Activated naive CD4-positive, alpha-beta T cell treated with anti-CD3 and anti-CD28 coated beads for 36 hours (primary cell): ENCODE data around the gene SLC23A2. TPM values are rescaled to one million over a fixed set of nuclear protein-coding genes. Genes with fewer than 3 reads are reported as not detected.
"Not testable (repeated sequence)": the region's sequence is repeated elsewhere in the genome, so short reads cannot be mapped to it uniquely, and the experiment has no call there.

Experiments used
- CTCF ChIA-PET: fragments of 350-600 bp; sonication (Branson Sonifier 250); formaldehyde crosslinking; loops from one replicate; lab custom pipeline; 2021; ENCODE audit warnings: antibody characterized with exemption; lab: Charles Lee
- DNase-seq: peaks from one replicate; pipeline ENCODE4 v3.0.0-alpha.2; 2020
- H3K27ac Mint-ChIP-seq: one replicate; pipeline ENCODE4 v1.8.0; 2021; ENCODE audit warnings: mild to moderate bottlenecking, mixed read lengths
- H3K27me3 Mint-ChIP-seq: one replicate; pipeline ENCODE4 v1.8.0; 2021; ENCODE audit warnings: low read depth, mixed read lengths
- H3K36me3 Mint-ChIP-seq: one replicate; pipeline ENCODE4 v1.8.0; 2021; ENCODE audit warnings: low read depth, mixed read lengths
- H3K4me1 Mint-ChIP-seq: one replicate; pipeline ENCODE4 v1.8.0; 2021; ENCODE audit warnings: low read depth, mixed read lengths
- H3K4me3 Mint-ChIP-seq: one replicate; pipeline ENCODE4 v1.8.0; 2021; ENCODE audit warnings: mild to moderate bottlenecking, moderate library complexity, mixed read lengths
- H3K9me3 Mint-ChIP-seq: one replicate; pipeline ENCODE4 v1.8.0; 2021; ENCODE audit warnings: mixed read lengths
- intact Hi-C: fragments of 100-400 bp; cut with micrococcal nuclease; formaldehyde crosslinking; loops from one replicate; pipeline ENCODE4 v1.15.1; 2023
- total RNA-seq, 2 experiments: library from RNA; stranded (reverse); gene quantifications; one replicate each; pipeline ENCODE4 v1.2.3, GENCODE V29; 2021

SLC23A2 gene
- total RNA-seq, 2 experiments from 2014 or later = 16.4 to 18.1 TPM

GRCh38 chr20:5031206-5031557 lies 29.9 kb upstream of the SLC23A2 start:
- no peak for DNase-seq
- Mint-ChIP-seq H3K4me3 (no peak overlapping the region), H3K9me3 (no peaks in the 10 kb centered on the region), H3K27ac (no peak overlapping the region), H3K27me3 (no peaks in the 10 kb centered on the region), H3K36me3 (no peaks in the 10 kb centered on the region), H3K4me1 (no peaks in the 10 kb centered on the region)
- intact Hi-C loops = no loop called here
- CTCF ChIA-PET = interaction anchor here (1.0 kb wide), 1 partner anchor 418 kb away, joined by 4 read pairs; no protein-coding TSS in a partner anchor

GRCh38 chr20:5030348-5031205 lies 29.3 kb upstream of the SLC23A2 start:
- Mint-ChIP-seq H3K4me3 (no peak overlapping the region), H3K4me1 (no peaks in the 10 kb centered on the region), H3K36me3 (no peaks in the 10 kb centered on the region), H3K9me3 (no peaks in the 10 kb centered on the region), H3K27ac (no peak overlapping the region), H3K27me3 (no peaks in the 10 kb centered on the region)
- DNase-seq = no peak
- CTCF ChIA-PET = interaction anchor here (1.0 kb wide), 1 partner anchor 418 kb away, joined by 4 read pairs; no protein-coding TSS in a partner anchor
- intact Hi-C loops = no loop called here

DNA sequence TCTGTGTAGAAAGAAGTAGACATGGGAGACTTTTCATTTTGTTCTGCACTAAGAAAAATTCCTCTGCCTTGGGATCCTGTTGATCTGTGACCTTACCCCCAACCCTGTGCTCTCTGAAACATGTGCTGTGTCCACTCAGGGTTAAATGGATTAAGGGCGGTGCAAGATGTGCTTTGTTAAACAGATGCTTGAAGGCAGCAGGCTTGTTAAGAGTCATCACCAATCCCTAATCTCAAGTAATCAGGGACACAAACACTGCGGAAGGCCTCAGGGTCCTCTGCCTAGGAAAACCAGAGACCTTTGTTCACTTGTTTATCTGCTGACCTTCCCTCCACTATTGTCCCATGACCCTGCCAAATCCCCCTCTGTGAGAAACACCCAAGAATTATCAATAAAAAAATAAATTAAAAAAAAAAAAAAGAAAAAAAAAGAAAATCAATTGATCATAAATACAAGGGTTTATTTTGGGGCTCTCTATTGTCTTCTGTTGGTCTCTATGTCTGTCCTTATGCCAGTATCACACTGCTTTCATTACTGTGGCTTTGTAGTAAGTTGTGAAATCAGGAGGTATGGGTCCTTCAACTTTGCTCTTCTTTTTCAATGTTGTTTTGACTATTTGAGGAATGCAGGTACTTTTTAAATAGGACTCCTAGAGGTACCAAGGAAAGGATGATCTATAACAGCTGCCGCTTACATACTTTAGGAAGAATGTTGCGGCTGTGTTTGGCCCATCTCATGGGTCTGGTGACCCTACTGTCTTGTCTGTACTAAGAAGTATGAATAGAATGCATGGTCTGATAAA lies 27.1 kb upstream of the SLC23A2 start:
- H3K9me3 Mint-ChIP-seq, DNase-seq, H3K27me3 Mint-ChIP-seq, H3K4me1 Mint-ChIP-seq, CTCF ChIA-PET, intact Hi-C loops, H3K4me3 Mint-ChIP-seq, H3K36me3 Mint-ChIP-seq, H3K27ac Mint-ChIP-seq: not testable (repeated sequence)

GRCh38 chr20:5024982-5025381 lies 23.7 kb upstream of the SLC23A2 start:
- H3K36me3 Mint-ChIP-seq = no peaks in the 10 kb centered on the region
- intact Hi-C loops = no loop called here
- H3K27me3 Mint-ChIP-seq = no peaks in the 10 kb centered on the region
- no peaks in the 10 kb centered on the region for H3K4me1 Mint-ChIP-seq
- CTCF ChIA-PET = no interaction called here
- DNase-seq = no peak
- no peak overlapping the region for H3K27ac Mint-ChIP-seq
- no peaks in the 10 kb centered on the region for H3K9me3 Mint-ChIP-seq
- H3K4me3 Mint-ChIP-seq = no peak overlapping the region

DNA sequence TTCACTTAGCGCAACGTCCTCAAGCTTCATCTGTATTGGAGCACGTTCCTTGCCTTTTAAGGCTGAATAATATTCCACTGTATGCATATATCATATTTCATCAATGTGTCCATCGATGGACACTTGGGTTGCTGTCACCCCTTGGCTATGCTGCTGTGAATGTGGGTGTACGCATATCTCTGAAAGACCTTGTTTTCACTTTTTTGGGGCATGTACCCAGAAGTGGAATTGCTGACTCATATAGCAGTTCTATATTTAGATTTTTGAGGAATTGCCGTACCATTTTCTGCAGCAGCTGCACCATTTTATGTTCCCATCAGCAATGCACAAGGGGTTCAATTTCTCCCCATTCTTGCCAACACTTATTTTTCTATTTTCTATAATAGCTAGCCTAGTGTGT lies 22.8 kb upstream of the SLC23A2 start:
- H3K27ac Mint-ChIP-seq = no peak overlapping the region
- no peak for DNase-seq
- intact Hi-C loops = no loop called here

DNA sequence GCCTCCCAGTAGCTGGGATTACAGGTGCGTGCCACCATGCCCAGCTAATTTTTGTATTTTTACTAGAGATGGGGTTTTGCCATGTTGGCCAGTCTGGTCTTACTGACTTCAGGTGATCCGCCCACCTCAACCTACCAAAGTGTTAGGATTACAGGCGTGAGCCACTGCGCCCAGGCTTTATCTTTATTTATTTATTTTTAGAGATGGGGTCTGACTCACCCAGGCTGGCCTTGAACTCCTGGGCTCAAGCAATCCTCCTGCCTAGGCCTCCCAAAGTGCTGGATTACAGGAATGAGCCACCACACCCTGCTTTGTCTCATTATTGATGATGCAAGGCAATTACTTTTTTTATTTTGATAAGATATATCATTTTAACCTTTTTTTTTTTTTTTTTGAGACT lies 21.9 kb upstream of the SLC23A2 start:
- intact Hi-C loops, DNase-seq, H3K27ac Mint-ChIP-seq, H3K4me1 Mint-ChIP-seq, H3K4me3 Mint-ChIP-seq, H3K9me3 Mint-ChIP-seq, H3K27me3 Mint-ChIP-seq, CTCF ChIA-PET, H3K36me3 Mint-ChIP-seq: not testable (repeated sequence)

More for the DNA sequence above, 22.8 kb upstream of the SLC23A2 start:
- Mint-ChIP-seq H3K4me3 (no peak overlapping the region), H3K36me3 (no peaks in the 10 kb centered on the region), H3K4me1 (no peaks in the 10 kb centered on the region), H3K27me3 (no peaks in the 10 kb centered on the region), H3K9me3 (no peaks in the 10 kb centered on the region)
- CTCF ChIA-PET = interaction anchor here (0.7 kb wide), 1 partner anchor 55 kb away, joined by 3 read pairs; no protein-coding TSS in a partner anchor

DNA sequence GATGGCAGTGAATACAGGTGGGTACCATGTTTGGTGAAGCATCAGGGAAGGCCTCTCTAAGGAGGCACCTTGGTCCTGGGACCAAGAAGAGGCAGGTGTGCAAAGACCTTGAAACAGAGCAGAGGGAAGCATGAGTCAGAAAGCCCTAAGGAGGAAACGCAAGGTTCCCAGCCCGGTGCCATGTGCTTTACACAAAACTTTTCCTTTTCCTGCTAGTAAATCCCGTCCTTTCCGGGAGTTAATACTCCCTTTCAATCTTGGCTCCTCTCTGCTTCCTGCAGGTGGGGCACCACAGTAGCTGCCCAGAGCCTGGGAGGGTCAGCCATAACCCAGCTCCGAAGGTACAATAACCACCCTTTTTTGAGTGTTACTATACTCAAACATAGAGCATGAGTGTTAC lies 19.4 kb upstream of the SLC23A2 start:
- no peaks in the 10 kb centered on the region for H3K9me3 Mint-ChIP-seq
- CTCF ChIA-PET = interaction anchor here (0.5 to 0.6 kb wide), 2 partner anchors 33 to 39 kb away, joined by 3 to 4 read pairs; no protein-coding TSS in a partner anchor
- H3K4me1 Mint-ChIP-seq = no peaks in the 10 kb centered on the region

GRCh38 chr20:5013682-5014447 lies 12.6 kb upstream of the SLC23A2 start:
- no peaks in the 10 kb centered on the region for H3K27me3 Mint-ChIP-seq
- no peaks in the 10 kb centered on the region for H3K9me3 Mint-ChIP-seq
- intact Hi-C loops = no loop called here
- no peaks in the 10 kb centered on the region for H3K36me3 Mint-ChIP-seq
- CTCF ChIA-PET = no interaction called here
- H3K4me1 Mint-ChIP-seq = peaks cover 5% of the 10 kb centered on the region
- no peak for DNase-seq
- no peak overlapping the region for H3K27ac Mint-ChIP-seq
- H3K4me3 Mint-ChIP-seq = no peak overlapping the region

More for the DNA sequence above, 19.4 kb upstream of the SLC23A2 start:
- DNase-seq = no peak
- intact Hi-C loops = no loop called here
- no peak overlapping the region for H3K4me3 Mint-ChIP-seq
- no peak overlapping the region for H3K27ac Mint-ChIP-seq
- no peaks in the 10 kb centered on the region for H3K27me3 Mint-ChIP-seq
- H3K36me3 Mint-ChIP-seq = no peaks in the 10 kb centered on the region

DNA sequence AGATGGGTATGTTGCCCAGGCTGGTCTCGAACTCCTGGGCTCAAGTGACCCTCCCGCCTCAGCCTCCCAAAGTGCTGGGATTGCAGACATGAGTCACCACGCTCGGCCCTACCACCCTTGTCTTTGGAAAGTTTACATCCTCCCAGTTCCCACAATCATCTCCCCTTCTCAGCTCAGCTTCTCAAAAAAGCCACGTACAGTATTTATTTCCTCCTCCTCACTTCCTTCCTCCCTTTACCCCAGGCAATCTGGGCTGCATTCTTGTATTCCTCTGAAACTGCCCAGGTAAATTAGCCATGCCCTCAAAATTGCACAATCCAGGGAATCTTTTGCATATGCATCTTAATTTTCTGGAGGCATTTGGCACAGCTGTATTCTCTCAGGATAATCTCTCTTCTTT lies 7.4 kb upstream of the SLC23A2 start:
- Mint-ChIP-seq H3K36me3 (no peaks in the 10 kb centered on the region), H3K9me3 (no peaks in the 10 kb centered on the region), H3K4me3 (no peak overlapping the region), H3K4me1 (peaks cover 14% of the 10 kb centered on the region), H3K27ac (peak overlapping the region; percentile 22), H3K27me3 (no peaks in the 10 kb centered on the region)
- intact Hi-C loops = no loop called here
- no peak for DNase-seq
- CTCF ChIA-PET = interaction anchor here (0.9 kb wide), 1 partner anchor 247 kb away, joined by 3 read pairs; no protein-coding TSS in a partner anchor

DNA sequence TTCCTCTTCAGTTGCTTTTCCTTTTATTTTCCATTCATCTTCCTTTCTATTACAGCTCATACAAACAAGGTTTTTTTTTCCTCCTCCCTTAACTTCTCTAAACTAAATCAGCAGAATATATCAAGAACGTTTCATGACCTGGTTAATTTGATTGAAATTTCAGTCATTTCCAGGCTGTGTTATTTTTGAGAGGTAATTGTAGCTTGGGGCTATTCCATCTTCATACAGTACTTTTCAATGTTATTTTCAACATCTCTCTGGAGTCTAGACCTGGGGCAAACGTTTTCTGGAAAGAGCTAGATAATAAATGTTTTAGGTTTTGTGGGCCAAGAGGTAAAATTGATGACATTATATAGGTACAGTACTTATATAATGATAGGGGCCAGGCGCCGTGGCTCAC lies 4.0 kb upstream of the SLC23A2 start:
- CTCF ChIA-PET = interaction anchor here (0.6 to 0.7 kb wide), 4 partner anchors 31 to 379 kb away, joined by 3 to 4 read pairs (median 3); no protein-coding TSS in a partner anchor
- Mint-ChIP-seq H3K27me3 (no peaks in the 10 kb centered on the region), H3K27ac (no peak overlapping the region), H3K36me3 (peaks cover 5% of the 10 kb centered on the region), H3K4me1 (peaks cover 19% of the 10 kb centered on the region), H3K4me3 (no peak overlapping the region), H3K9me3 (no peaks in the 10 kb centered on the region)
- intact Hi-C loops = no loop called here
- no peak for DNase-seq

DNA sequence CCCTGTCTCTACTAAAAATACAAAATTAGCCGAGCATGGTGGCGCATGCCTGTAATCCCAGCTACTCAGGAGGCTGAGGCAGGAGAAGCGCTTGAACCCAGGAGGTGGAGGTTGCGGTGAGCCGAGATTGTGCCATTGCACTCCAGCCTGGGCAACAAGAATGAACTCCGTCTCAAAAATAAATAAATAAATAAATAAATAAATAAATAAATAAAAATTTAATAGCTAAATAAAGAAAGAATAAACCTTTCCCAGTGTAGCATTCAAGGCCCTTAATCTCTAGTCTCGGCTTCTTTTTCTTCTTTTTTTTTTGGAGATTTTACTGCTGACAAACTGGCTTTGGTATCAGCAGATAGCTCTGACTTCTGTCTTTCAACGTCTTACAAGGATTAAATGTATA lies 3.5 kb upstream of the SLC23A2 start:
- DNase-seq, H3K9me3 Mint-ChIP-seq, H3K4me3 Mint-ChIP-seq, H3K36me3 Mint-ChIP-seq, H3K27me3 Mint-ChIP-seq, H3K27ac Mint-ChIP-seq: not testable (repeated sequence)
- intact Hi-C loops = loop anchor here (5.0 kb wide), 1 partner anchor 52 kb away; no protein-coding TSS in a partner anchor
- H3K4me1 Mint-ChIP-seq = peaks cover 22% of the 10 kb centered on the region
- CTCF ChIA-PET = interaction anchor here (0.6 to 0.7 kb wide), 3 partner anchors 32 to 379 kb away, joined by 3 to 4 read pairs (median 3); no protein-coding TSS in a partner anchor

DNA sequence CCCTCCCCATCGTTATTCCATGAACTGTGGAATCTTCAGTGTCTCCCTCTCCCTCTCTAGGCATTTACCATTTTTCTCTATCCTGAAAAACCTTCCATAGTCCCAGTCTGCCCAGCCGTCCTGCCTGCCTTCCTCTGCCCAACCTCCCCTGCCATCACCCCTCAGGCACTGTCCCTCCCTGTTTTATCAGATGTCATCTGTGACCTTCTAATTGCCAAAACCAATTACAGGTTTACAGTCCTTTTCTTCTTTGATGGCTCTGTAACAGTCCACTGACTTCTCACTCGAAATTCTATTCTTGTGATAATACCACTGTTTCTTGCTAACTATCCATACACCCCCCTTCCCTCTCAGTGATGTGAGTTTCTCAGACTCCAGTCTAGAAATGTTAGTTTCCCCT lies 2.3 kb upstream of the SLC23A2 start:
- intact Hi-C loops = loop anchor here (5.0 kb wide), 1 partner anchor 54 kb away; no protein-coding TSS in a partner anchor
- peaks cover 6% of the 10 kb centered on the region for H3K36me3 Mint-ChIP-seq
- H3K4me1 Mint-ChIP-seq = peaks cover 24% of the 10 kb centered on the region
- no peak overlapping the region for H3K27ac Mint-ChIP-seq
- CTCF ChIA-PET = no interaction called here
- H3K4me3 Mint-ChIP-seq = no peak overlapping the region
- H3K27me3 Mint-ChIP-seq = no peaks in the 10 kb centered on the region
- no peak for DNase-seq
- H3K9me3 Mint-ChIP-seq = no peaks in the 10 kb centered on the region
